ENCODE results near the gene FAM76A.

- TF ChIP-seq CTCF (IDR thresholded peaks at IDR 0.05) (no peak), POLR2A (IDR thresholded peaks at IDR 0.05) (no peak)
These were observed 58.9 kb downstream of the FAM76A start for GRCh38 chr1:27784700-27785099.
